GM12878 (cell line): Measurements from ENCODE around the gene COL5A1. TPM values are rescaled to one million over a fixed set of nuclear protein-coding genes. Genes with fewer than 3 reads are reported as not detected.
A peak's percentile ranks its signal among the peaks of the same experiment; 100 is the strongest.

ENCODE experiments used
- ATAC-seq: fragments of 200-7000 bp; cut with Tn5 transposase; 3 replicates; pipeline ENCODE4 v1.9.1; 2020; ENCODE audit warnings: mild to moderate bottlenecking, moderate library complexity
- BruUV-seq: library from RNA; stranded (reverse); fragments of 400-500 nt; replicated peaks from 2 replicates; lab custom pipeline; 2021; lab: Mats Ljungman, UMichigan
- CTCF ChIA-PET: fragments of 300-600 bp; sonication (Branson Sonifier 250); formaldehyde crosslinking; extraction: SDS; loops from one replicate; lab custom pipeline; 2021; ENCODE audit warnings: inconsistent platforms; lab: Yijun Ruan, JAX
- POLR2A ChIA-PET: fragments of 350-600 bp; formaldehyde crosslinking; extraction: SDS; loops from one replicate; lab custom pipeline; 2021; ENCODE audit warnings: inconsistent platforms; lab: Charles Lee
- RAD21 ChIA-PET: fragments of 300-600 bp; sonication (Branson Sonifier 250); formaldehyde crosslinking; loops from one replicate; lab custom pipeline; 2023; ENCODE audit warnings: antibody characterized with exemption; ENCODE audit not compliant: unreplicated experiment; lab: Charles Lee
- SMC1A ChIA-PET: fragments of 300-600 bp; sonication (Branson Sonifier 250); formaldehyde crosslinking; loops from one replicate; lab custom pipeline; 2023; ENCODE audit not compliant: unreplicated experiment, uncharacterized antibody; lab: Charles Lee
- DNase-seq: peaks from one replicate; pipeline ENCODE4 v3.0.0-alpha.2; 2011; ENCODE audit warnings: low read depth, low spot score
- FAIRE-seq: peaks from 3 replicates; lab custom pipeline; 2011; peaks lifted over from hg19 to GRCh38; lab: Jason Lieb, UNC
- H2AFZ ChIP-seq: 2 replicates; pipeline ENCODE4 v1.6.0; 2011; ENCODE audit warnings: low read depth, low read length, control low read depth; ENCODE audit not compliant: control insufficient read depth
- H3K27ac ChIP-seq: 2 replicates; pipeline ENCODE4 v1.5.1; 2011; ENCODE audit warnings: control low read depth; ENCODE audit not compliant: control insufficient read depth, insufficient read depth
- H3K27me3 ChIP-seq, 2 experiments: replicated peaks in 1 of 2; 2 replicates each; pipeline versions ENCODE4 v1.6.0 to v1.6.1; 2011; ENCODE audit warnings: low read length in 1 of 2; ENCODE audit not compliant: control insufficient read depth in 2 of 2, insufficient read depth in 2 of 2
- H3K36me3 ChIP-seq, 2 experiments: 2 replicates each; pipeline ENCODE4 v1.5.1; 2011; ENCODE audit warnings: low read length in 1 of 2; ENCODE audit not compliant: control insufficient read depth in 2 of 2, insufficient read depth in 2 of 2
- H3K4me1 ChIP-seq: 2 replicates; pipeline ENCODE4 v1.6.1; 2011; ENCODE audit warnings: mild to moderate bottlenecking, low read length, moderate library complexity, mixed read lengths; ENCODE audit not compliant: control insufficient read depth, insufficient read depth
- H3K4me2 ChIP-seq: 2 replicates; pipeline ENCODE4 v1.6.0; 2011; ENCODE audit warnings: control low read depth; ENCODE audit not compliant: control insufficient read depth, insufficient read depth
- H3K4me3 ChIP-seq: fragments of 200-600 bp; sonication (generic); 2 replicates; pipeline ENCODE4 v1.5.1; 2016
- H3K79me2 ChIP-seq: 2 replicates; pipeline ENCODE4 v1.6.0; 2011; ENCODE audit warnings: low read length; ENCODE audit not compliant: control insufficient read depth, insufficient read depth
- H3K9ac ChIP-seq: 2 replicates; pipeline ENCODE4 v1.8.0; 2011; ENCODE audit warnings: low read length, control low read depth, mixed read lengths; ENCODE audit not compliant: control insufficient read depth, insufficient read depth
- H3K9me3 ChIP-seq: replicated peaks from 3 replicates; pipeline ENCODE4 v1.5.1; 2011; ENCODE audit warnings: mild to moderate bottlenecking, low read length; ENCODE audit not compliant: control insufficient read depth, insufficient read depth
- H4K20me1 ChIP-seq: 2 replicates; pipeline ENCODE4 v1.6.0; 2011; ENCODE audit not compliant: control insufficient read depth, insufficient read depth
- CHD1 ChIP-seq: IDR thresholded peaks from 2 replicates; pipeline ENCODE4 v1.6.1; 2012; ENCODE audit warnings: low read depth, low read length, improper control_type of control experiment
- LARP7 ChIP-seq: fragments of 450-650 bp; IDR thresholded peaks from 2 replicates; pipeline ENCODE4 v1.6.1; 2017; ENCODE audit warnings: mild to moderate bottlenecking
- SMC3 ChIP-seq: IDR thresholded peaks from 2 replicates; pipeline ENCODE4 v1.6.1; 2011; ENCODE audit warnings: low read length, improper control_type of control experiment, borderline replicate concordance
- SRF ChIP-seq, 2 experiments: IDR thresholded peaks; 2 replicates each; pipeline ENCODE4 v1.6.1; 2011; ENCODE audit warnings: low read depth in 2 of 2, low read length in 2 of 2, mild to moderate bottlenecking in 1 of 2, moderate library complexity in 1 of 2
- ZNF622 ChIP-seq: fragments of 450-650 bp; IDR thresholded peaks from 2 replicates; pipeline ENCODE4 v1.6.1; 2017; ENCODE audit warnings: mild to moderate bottlenecking, inconsistent platforms
- WGBS: methylation state at CpG from one replicate; pipeline ENCODE4 v1.1.6; 2016; ENCODE audit warnings: low lambda C conversion rate; ENCODE audit not compliant: insufficient replicate concordance, insufficient coverage; ENCODE audit errors: missing lambda C conversion rate; 5-methylcytosine and 5-hydroxymethylcytosine counted together
- in situ Hi-C: fragments of 300-500 bp; cut with MboI; formaldehyde crosslinking; loops from 9 replicates; pipeline ENCODE4 v1.14.3; 2018; ENCODE audit warnings: mixed read lengths
- intact Hi-C: fragments of 100-400 bp; cut with micrococcal nuclease; formaldehyde crosslinking; loops from one replicate; pipeline ENCODE4 v1.14.2; 2022; ENCODE audit not compliant: unreplicated experiment
- polyA plus RNA-seq, 11 experiments: library from polyadenylated mRNA; depleted of rRNA in 4 of 11; unstranded in 6 of 11; stranded (reverse) in 5 of 11; fragments of >200 nt; fragmentation: Nextera tagmentation in 4 of 11; fragmentation: Illumina TruSeq in 1 of 11; extraction: Ambion mirVana in 4 of 11; extraction: Trizol in 1 of 11; gene quantifications; 1 replicate in 1 of 11; 2 replicates in 10 of 11; pipeline versions ENCODE4 v1.2.1 to v1.2.3, GENCODE V29; 2011 to 2016; ENCODE audit warnings: inconsistent platforms in 2 of 11, missing spikeins in 2 of 11, low read depth in 1 of 11
- total RNA-seq, 4 experiments: library from RNA; depleted of rRNA in 3 of 4; stranded (reverse); fragments of >200 nt in 3 of 4; fragmentation: Illumina TruSeq in 1 of 4; extraction: Trizol in 1 of 4; gene quantifications; 2 replicates each; pipeline versions ENCODE4 v1.2.1 to v1.2.3, GENCODE V29; 2013 to 2021
- TF ChIP-seq, protein P1 (sequence below), 3 experiments: IDR thresholded peaks in 2 of 3; conservative IDR thresholded peaks in 1 of 3; 2 replicates each; pipeline ENCODE4 v1.5.1; 2011; ENCODE audit warnings: low read depth in 3 of 3, low read length in 3 of 3, mild to moderate bottlenecking in 3 of 3, control low read depth in 2 of 3, moderate library complexity in 2 of 3, inconsistent platforms in 1 of 3, mixed read lengths in 1 of 3; ENCODE audit not compliant: control insufficient read depth in 2 of 3, insufficient read depth in 1 of 3; ENCODE audit errors: extremely low read depth in 1 of 3

The COL5A1 gene
- total and polyA plus RNA-seq, 10 of the 15 experiments (the other 5 are each of a cell fraction or from before 2014, with no cell fraction given) = under 0.01 to 0.15 (median 0.13) TPM; not detected in 4

DNA sequence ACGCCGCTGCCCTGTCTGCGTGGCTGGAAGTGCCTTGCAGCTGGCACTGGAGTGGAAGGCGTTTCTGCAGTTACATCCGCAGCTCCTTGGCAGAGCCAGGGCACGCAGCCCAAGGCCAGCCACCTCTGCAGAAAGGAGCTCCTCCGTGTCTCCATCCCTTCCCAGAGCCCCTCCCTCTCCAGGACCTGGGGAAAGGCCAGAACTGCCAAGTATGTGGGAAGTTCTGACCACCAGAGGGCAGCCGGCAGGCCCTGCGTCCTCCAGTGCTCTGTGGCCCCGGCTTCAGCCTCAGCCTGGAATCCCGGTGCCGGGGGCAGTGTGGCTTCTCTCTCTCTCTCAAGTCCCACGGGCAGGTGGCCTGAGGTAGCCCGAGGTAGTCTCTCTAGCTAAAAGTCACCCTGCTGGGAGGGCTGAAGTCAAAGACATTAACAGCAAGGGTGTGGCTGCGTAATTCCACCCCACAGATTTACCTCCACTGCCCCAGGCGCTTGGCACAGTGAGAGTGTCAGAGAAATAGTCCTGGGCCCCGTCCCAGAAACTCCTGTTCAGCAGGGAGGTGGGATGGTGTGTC lies 137.3 kb downstream of the COL5A1 start:
- BruUV-seq = no TSS peak
- Histone ChIP-seq H3K4me1 (peaks cover 6% of the 10 kb centered on the region; the same call in 1 of the 2 replicates), H3K9me3 (no peaks in the 10 kb centered on the region), H4K20me1 (no peaks in the 10 kb centered on the region)
- in situ Hi-C loops = no loop called here
- no peak for DNase-seq
- RAD21 ChIA-PET = interaction anchor here (0.9 to 1.5 kb wide), 2 partner anchors 12 to 79 kb away, joined by 3 to 6 read pairs; no protein-coding TSS in a partner anchor
- TF ChIP-seq, protein P1, sequence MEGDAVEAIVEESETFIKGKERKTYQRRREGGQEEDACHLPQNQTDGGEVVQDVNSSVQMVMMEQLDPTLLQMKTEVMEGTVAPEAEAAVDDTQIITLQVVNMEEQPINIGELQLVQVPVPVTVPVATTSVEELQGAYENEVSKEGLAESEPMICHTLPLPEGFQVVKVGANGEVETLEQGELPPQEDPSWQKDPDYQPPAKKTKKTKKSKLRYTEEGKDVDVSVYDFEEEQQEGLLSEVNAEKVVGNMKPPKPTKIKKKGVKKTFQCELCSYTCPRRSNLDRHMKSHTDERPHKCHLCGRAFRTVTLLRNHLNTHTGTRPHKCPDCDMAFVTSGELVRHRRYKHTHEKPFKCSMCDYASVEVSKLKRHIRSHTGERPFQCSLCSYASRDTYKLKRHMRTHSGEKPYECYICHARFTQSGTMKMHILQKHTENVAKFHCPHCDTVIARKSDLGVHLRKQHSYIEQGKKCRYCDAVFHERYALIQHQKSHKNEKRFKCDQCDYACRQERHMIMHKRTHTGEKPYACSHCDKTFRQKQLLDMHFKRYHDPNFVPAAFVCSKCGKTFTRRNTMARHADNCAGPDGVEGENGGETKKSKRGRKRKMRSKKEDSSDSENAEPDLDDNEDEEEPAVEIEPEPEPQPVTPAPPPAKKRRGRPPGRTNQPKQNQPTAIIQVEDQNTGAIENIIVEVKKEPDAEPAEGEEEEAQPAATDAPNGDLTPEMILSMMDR (IDR thresholded peaks at IDR 0.05 in 2 of 3, conservative IDR thresholded peaks at IDR 0.05 in 1 of 3; ENCODE audit: control insufficient read depth in 2 of 3, extremely low read depth in 1 of 3, insufficient read depth in 1 of 3, low read depth in 3 of 3, low read length in 3 of 3) = peak; percentile 45 to 64 (median 53)
- TF ChIP-seq ZNF622 (no peak), LARP7 (no peak), SMC3 (peak; percentile 42), CHD1 (no peak), SRF (IDR thresholded peaks at IDR 0.05; ENCODE audit: low read depth in 2 of 2, low read length in 2 of 2) (no peak)
- TF ChIP-seq, all 136 proteins: peak for 2
- no peaks in the 10 kb centered on the region for H3K79me2 ChIP-seq
- H3K36me3 ChIP-seq = no peaks in the 10 kb centered on the region
- H3K4me3 ChIP-seq = no peak overlapping the region
- H3K27ac ChIP-seq = no peak overlapping the region
- intact Hi-C loops = loop anchor here (5.0 kb wide), 1 partner anchor 203 kb away; no protein-coding TSS in a partner anchor
- H3K4me2 ChIP-seq = no peak overlapping the region
- 34% methylated on average over 17 of the region's 17 CpGs for WGBS
- peak; percentile 77 for ATAC-seq
- no peak for FAIRE-seq
- ChIA-PET CTCF (interaction anchor here (0.6 to 2.5 kb wide), 8 partner anchors 10 to 1178 kb away, joined by 3 to 9 read pairs (median 3); no protein-coding TSS in a partner anchor), POLR2A (no interaction called here), SMC1A (interaction anchor here (3.0 to 3.3 kb wide), 2 partner anchors 79 to 204 kb away, joined by 9 read pairs; no protein-coding TSS in a partner anchor)
- H3K27me3 ChIP-seq = no peaks in the 10 kb centered on the region; a peak in 1 of 4 replicates
- no peak overlapping the region for H3K9ac ChIP-seq
- no peak overlapping the region for H2AFZ ChIP-seq
